ENCODE data around the gene ANK3. TPM values are rescaled to one million over a fixed set of nuclear protein-coding genes. Genes with fewer than 3 reads are reported as not detected.

ANK3 gene
- polyA plus RNA-seq, 1 donor from 2014 or later: 114 TPM

GRCh38 chr10:60182691-60183090 lies 207.0 kb downstream of the ANK3 start:
- no peak for TF ChIP-seq REST (IDR thresholded peaks at IDR 0.05; ENCODE audit: borderline replicate concordance)
- no peak for TF ChIP-seq POLR2AphosphoS5 (IDR thresholded peaks at IDR 0.05)
- TF ChIP-seq TAF1 (IDR thresholded peaks at IDR 0.05; ENCODE audit: low read depth): no peak
- no peak for TF ChIP-seq CTCF (IDR thresholded peaks at IDR 0.05; ENCODE audit: poor library complexity, severe bottlenecking)
- no peak for TF ChIP-seq SMC3 (conservative IDR thresholded peaks at IDR 0.05; ENCODE audit: poor library complexity)
- TF ChIP-seq RAD21 (conservative IDR thresholded peaks at IDR 0.05): no peak
- no peak for TF ChIP-seq EP300 (conservative IDR thresholded peaks at IDR 0.05; ENCODE audit: poor library complexity, severe bottlenecking)
- TF ChIP-seq MXI1 (conservative IDR thresholded peaks at IDR 0.05; ENCODE audit: poor library complexity, severe bottlenecking): no peak
- TF ChIP-seq EZH2 (IDR thresholded peaks at IDR 0.05; ENCODE audit: borderline replicate concordance, insufficient read depth, low read length, poor library complexity, severe bottlenecking): no peak
- H3K9me2 ChIP-seq (ENCODE audit: insufficient read depth, low read length): no peaks in the 10 kb centered on the region
- no peaks in the 10 kb centered on the region for H3K79me2 ChIP-seq (replicated peaks; ENCODE audit: insufficient read depth, low read length)
- no peak overlapping the region for H3K27ac ChIP-seq (ENCODE audit: low read length)
- peaks cover 16% of the 10 kb centered on the region for H3K36me3 ChIP-seq (ENCODE audit: insufficient read depth, low read length)
- H3K4me3 ChIP-seq (ENCODE audit: low read length): no peak overlapping the region
- H3K27me3 ChIP-seq (ENCODE audit: insufficient read depth, low read depth, low read length): no peaks in the 10 kb centered on the region
- H3K4me2 ChIP-seq (ENCODE audit: low read length): no peak overlapping the region
- H4K20me1 ChIP-seq (ENCODE audit: insufficient read depth): no peaks in the 10 kb centered on the region
- H3K9me3 ChIP-seq (ENCODE audit: low read length): no peaks in the 10 kb centered on the region
- no peaks in the 10 kb centered on the region for H3F3A ChIP-seq (ENCODE audit: insufficient read depth, low read length, poor library complexity, severe bottlenecking)
- H3K9ac ChIP-seq (ENCODE audit: low read length): no peak overlapping the region
- H2AFZ ChIP-seq (ENCODE audit: low read depth, low read length): no peak overlapping the region

- H3K4me3 ChIP-seq (ENCODE audit: low read length): no peak overlapping the region
- H3K9me3 ChIP-seq (ENCODE audit: low read length): no peaks in the 10 kb centered on the region
- no peak overlapping the region for H2AFZ ChIP-seq (ENCODE audit: low read depth, low read length)
- H3K36me3 ChIP-seq (ENCODE audit: insufficient read depth, low read length): peaks cover 16% of the 10 kb centered on the region
- no peaks in the 10 kb centered on the region for H4K20me1 ChIP-seq (ENCODE audit: insufficient read depth)
- H3K27me3 ChIP-seq (ENCODE audit: insufficient read depth, low read depth, low read length): no peaks in the 10 kb centered on the region
- H3K9me2 ChIP-seq (ENCODE audit: insufficient read depth, low read length): no peaks in the 10 kb centered on the region
- TF ChIP-seq RAD21 (conservative IDR thresholded peaks at IDR 0.05): no peak
- TF ChIP-seq REST (IDR thresholded peaks at IDR 0.05; ENCODE audit: borderline replicate concordance): no peak
- TF ChIP-seq CTCF (IDR thresholded peaks at IDR 0.05; ENCODE audit: poor library complexity, severe bottlenecking): no peak
- no peak for TF ChIP-seq SMC3 (conservative IDR thresholded peaks at IDR 0.05; ENCODE audit: poor library complexity)
- TF ChIP-seq MXI1 (conservative IDR thresholded peaks at IDR 0.05; ENCODE audit: poor library complexity, severe bottlenecking): no peak
- no peak for TF ChIP-seq POLR2AphosphoS5 (IDR thresholded peaks at IDR 0.05)
- TF ChIP-seq EZH2 (IDR thresholded peaks at IDR 0.05; ENCODE audit: borderline replicate concordance, insufficient read depth, low read length, poor library complexity, severe bottlenecking): no peak
- TF ChIP-seq TAF1 (IDR thresholded peaks at IDR 0.05; ENCODE audit: low read depth): no peak
- TF ChIP-seq EP300 (conservative IDR thresholded peaks at IDR 0.05; ENCODE audit: poor library complexity, severe bottlenecking): no peak
- H3K27ac ChIP-seq (ENCODE audit: low read length): no peak overlapping the region
- no peaks in the 10 kb centered on the region for H3F3A ChIP-seq (ENCODE audit: insufficient read depth, low read length, poor library complexity, severe bottlenecking)
- H3K4me2 ChIP-seq (ENCODE audit: low read length): no peak overlapping the region
- no peak overlapping the region for H3K9ac ChIP-seq (ENCODE audit: low read length)
- H3K79me2 ChIP-seq (replicated peaks; ENCODE audit: insufficient read depth, low read length): no peaks in the 10 kb centered on the region
Observed at GRCh38 chr10:60176925-60177324, 212.8 kb downstream of the ANK3 start.
